Calu3 (cell line): ENCODE results near the gene PDHX. TPM values are rescaled to one million over a fixed set of nuclear protein-coding genes. Genes with fewer than 3 reads are reported as not detected.

Experiments used
- BruUV-seq: library from RNA; stranded (reverse); fragments of 400-500 nt; replicated peaks from 2 replicates; lab custom pipeline; 2021; lab: Mats Ljungman, UMichigan
- CTCF ChIA-PET: fragments of 300-600 bp; sonication (Branson Sonifier 250); formaldehyde crosslinking; loops from one replicate; lab custom pipeline; 2022; ENCODE audit warnings: antibody characterized with exemption; lab: Charles Lee
- DNase-seq: peaks from one replicate; pipeline ENCODE4 v3.0.0; 2022
- H3K27ac Mint-ChIP-seq: one replicate; pipeline ENCODE4 v1.8.0; 2022; ENCODE audit warnings: mixed read lengths; ENCODE audit not compliant: unreplicated experiment
- H3K27me3 Mint-ChIP-seq: one replicate; pipeline ENCODE4 v1.8.0; 2022; ENCODE audit warnings: mixed read lengths; ENCODE audit not compliant: unreplicated experiment
- H3K36me3 Mint-ChIP-seq: one replicate; pipeline ENCODE4 v1.8.0; 2022; ENCODE audit warnings: mild to moderate bottlenecking, moderate library complexity, mixed read lengths; ENCODE audit not compliant: insufficient read depth, unreplicated experiment
- H3K4me1 Mint-ChIP-seq: one replicate; pipeline ENCODE4 v1.8.0; 2022; ENCODE audit warnings: mild to moderate bottlenecking, low read depth, mixed read lengths; ENCODE audit not compliant: unreplicated experiment
- H3K4me3 Mint-ChIP-seq: one replicate; pipeline ENCODE4 v1.8.0; 2022; ENCODE audit warnings: mild to moderate bottlenecking, low read depth, moderate library complexity, mixed read lengths; ENCODE audit not compliant: unreplicated experiment
- H3K9me3 Mint-ChIP-seq: one replicate; pipeline ENCODE4 v1.8.0; 2022; ENCODE audit warnings: low read depth, mixed read lengths; ENCODE audit not compliant: unreplicated experiment
- intact Hi-C: fragments of 100-400 bp; cut with micrococcal nuclease; formaldehyde crosslinking; loops from one replicate; pipeline ENCODE4 v1.10.0; 2022; ENCODE audit not compliant: unreplicated experiment
- total RNA-seq: library from RNA; stranded (reverse); gene quantifications from 2 replicates; pipeline ENCODE4 v1.2.3, GENCODE V29; 2022
- TF ChIP-seq, protein P1 (sequence below): fragments of 200-600 bp; IDR thresholded peaks from one replicate; pipeline ENCODE4 v1.8.0; 2022; ENCODE audit warnings: antibody characterized with exemption; ENCODE audit not compliant: unreplicated experiment

PDHX gene
- total RNA-seq, 1 experiment from 2014 or later, result 47.6 TPM

- no peaks in the 10 kb centered on the region for H3K27me3 Mint-ChIP-seq
- intact Hi-C loops, result no loop called here
- peaks cover 56% of the 10 kb centered on the region for H3K4me1 Mint-ChIP-seq
- H3K36me3 Mint-ChIP-seq, result no peaks in the 10 kb centered on the region
- TF ChIP-seq, protein P1, sequence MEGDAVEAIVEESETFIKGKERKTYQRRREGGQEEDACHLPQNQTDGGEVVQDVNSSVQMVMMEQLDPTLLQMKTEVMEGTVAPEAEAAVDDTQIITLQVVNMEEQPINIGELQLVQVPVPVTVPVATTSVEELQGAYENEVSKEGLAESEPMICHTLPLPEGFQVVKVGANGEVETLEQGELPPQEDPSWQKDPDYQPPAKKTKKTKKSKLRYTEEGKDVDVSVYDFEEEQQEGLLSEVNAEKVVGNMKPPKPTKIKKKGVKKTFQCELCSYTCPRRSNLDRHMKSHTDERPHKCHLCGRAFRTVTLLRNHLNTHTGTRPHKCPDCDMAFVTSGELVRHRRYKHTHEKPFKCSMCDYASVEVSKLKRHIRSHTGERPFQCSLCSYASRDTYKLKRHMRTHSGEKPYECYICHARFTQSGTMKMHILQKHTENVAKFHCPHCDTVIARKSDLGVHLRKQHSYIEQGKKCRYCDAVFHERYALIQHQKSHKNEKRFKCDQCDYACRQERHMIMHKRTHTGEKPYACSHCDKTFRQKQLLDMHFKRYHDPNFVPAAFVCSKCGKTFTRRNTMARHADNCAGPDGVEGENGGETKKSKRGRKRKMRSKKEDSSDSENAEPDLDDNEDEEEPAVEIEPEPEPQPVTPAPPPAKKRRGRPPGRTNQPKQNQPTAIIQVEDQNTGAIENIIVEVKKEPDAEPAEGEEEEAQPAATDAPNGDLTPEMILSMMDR, result no peak
- CTCF ChIA-PET, result no interaction called here
- no peak for DNase-seq
- no peak overlapping the region for H3K4me3 Mint-ChIP-seq
- no TSS peak for BruUV-seq
- H3K9me3 Mint-ChIP-seq, result peaks cover 2% of the 10 kb centered on the region
- H3K27ac Mint-ChIP-seq, result no peak overlapping the region
These were observed 118.0 kb downstream of the PDHX start for GRCh38 chr11:35034401-35034800.

DNA sequence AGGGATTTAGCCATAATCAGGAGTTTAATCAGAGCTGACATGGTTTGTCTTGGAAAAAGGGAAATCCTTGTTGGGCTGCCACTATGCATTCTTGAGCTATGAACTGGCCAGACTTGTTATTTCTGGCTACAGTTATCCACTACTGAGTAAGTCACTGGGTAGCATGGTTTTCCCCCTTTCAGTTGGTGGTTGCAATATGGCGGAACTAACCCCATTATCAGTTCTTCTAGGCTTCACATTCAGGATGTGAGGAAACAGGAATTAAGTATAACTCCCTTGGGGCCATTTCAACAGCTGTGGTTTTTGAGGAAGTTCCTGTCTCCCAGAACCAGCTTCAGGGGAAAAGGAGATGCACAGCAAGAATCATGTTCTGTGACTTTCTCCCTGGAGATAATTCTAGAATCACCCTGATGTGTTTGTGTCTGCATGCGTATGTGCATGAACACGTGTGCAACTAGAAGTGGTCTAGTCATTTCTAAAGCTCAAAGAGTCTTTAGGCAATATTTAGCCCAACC is 119.5 kb downstream of the PDHX start:
- intact Hi-C loops, result no loop called here
- CTCF ChIA-PET, result no interaction called here
- H3K27me3 Mint-ChIP-seq, result no peaks in the 10 kb centered on the region
- DNase-seq, result no peak
- no peak overlapping the region for H3K27ac Mint-ChIP-seq
- TF ChIP-seq, protein P1, result no peak
- H3K36me3 Mint-ChIP-seq, result no peaks in the 10 kb centered on the region
- no TSS peak for BruUV-seq
- H3K9me3 Mint-ChIP-seq, result peaks cover 2% of the 10 kb centered on the region
- peaks cover 52% of the 10 kb centered on the region for H3K4me1 Mint-ChIP-seq
- no peak overlapping the region for H3K4me3 Mint-ChIP-seq

- CTCF ChIA-PET, result no interaction called here
- Mint-ChIP-seq H3K9me3 (peaks cover 2% of the 10 kb centered on the region), H3K4me3 (no peak overlapping the region), H3K36me3 (no peaks in the 10 kb centered on the region), H3K27ac (no peak overlapping the region), H3K27me3 (no peaks in the 10 kb centered on the region), H3K4me1 (peaks cover 47% of the 10 kb centered on the region)
- DNase-seq, result no peak
- no TSS peak for BruUV-seq
- intact Hi-C loops, result no loop called here
- TF ChIP-seq, protein P1, result no peak
These were observed 120.2 kb downstream of the PDHX start for GRCh38 chr11:35036639-35037038.

GRCh38 chr11:35038211-35038928 is 122.0 kb downstream of the PDHX start:
- no peaks in the 10 kb centered on the region for H3K27me3 Mint-ChIP-seq
- TF ChIP-seq, protein P1, result no peak
- no peaks in the 10 kb centered on the region for H3K36me3 Mint-ChIP-seq
- peaks cover 33% of the 10 kb centered on the region for H3K4me1 Mint-ChIP-seq
- peaks cover 2% of the 10 kb centered on the region for H3K9me3 Mint-ChIP-seq
- DNase-seq, result no peak
- CTCF ChIA-PET, result no interaction called here
- no peak overlapping the region for H3K27ac Mint-ChIP-seq
- no peak overlapping the region for H3K4me3 Mint-ChIP-seq
- intact Hi-C loops, result no loop called here
- no TSS peak for BruUV-seq
